Colonic mucosa (tissue), 4 donors: ENCODE data around the gene ABL1. TPM values are rescaled to one million over a fixed set of nuclear protein-coding genes. Genes with fewer than 3 reads are reported as not detected.
A peak's percentile ranks its signal among the peaks of the same experiment; 100 is the strongest.
"Not testable (repeated sequence)": the region's sequence is repeated elsewhere in the genome, so short reads cannot be mapped to it uniquely, and the experiment has no call there.

Experiments used
- DNase-seq: peaks from one replicate; pipeline ENCODE4 v3.0.0-alpha.2; 2020
- H3K27ac ChIP-seq: fragments of 200-600 bp; one replicate; pipeline ENCODE4 v1.8.0; 2021
- H3K27me3 ChIP-seq: fragments of 200-600 bp; one replicate; pipeline ENCODE4 v1.8.0; 2021
- H3K36me3 ChIP-seq: fragments of 200-600 bp; one replicate; pipeline ENCODE4 v1.8.0; 2021
- H3K4me1 ChIP-seq: fragments of 200-600 bp; one replicate; pipeline ENCODE4 v1.8.0; 2021; ENCODE audit warnings: mild to moderate bottlenecking
- H3K4me3 ChIP-seq: fragments of 200-600 bp; one replicate; pipeline ENCODE4 v1.8.0; 2021
- H3K9ac ChIP-seq, 2 donors: one replicate each; pipeline ENCODE4 v1.7.0; 2013; ENCODE audit warnings: control low read depth in 2 of 2, low read depth in 2 of 2, low read length in 2 of 2
- H3K9me3 ChIP-seq: fragments of 200-600 bp; one replicate; pipeline ENCODE4 v1.8.0; 2021
- CTCF ChIP-seq: fragments of 200-600 bp; IDR thresholded peaks from one replicate; pipeline ENCODE4 v1.8.0; 2022; ENCODE audit warnings: antibody characterized with exemption, mild to moderate bottlenecking
- intact Hi-C: fragments of 100-400 bp; cut with DNase I; formaldehyde crosslinking; loops from one replicate; pipeline ENCODE4 v1.14.1; 2022
- total RNA-seq, 2 donors: library from RNA; stranded (reverse); fragmentation: NEBNext Ultra II Directional in 1 of 2; extraction: Animal tissue kit (Norgen Biotek cat#: 25700) in 1 of 2; gene quantifications; one replicate each; pipeline ENCODE4 v1.2.1, GENCODE V29; 2021
- donor health status: healthy.
- donor health status: DM: no; HTN: no; CAD: no.
- donor health status: DM: no; HTN: no; CAD: no.

ABL1 gene
- total RNA-seq, 2 donors from 2014 or later: 86.0 to 97.9 TPM

- Histone ChIP-seq H3K4me1 (peaks cover 7% of the 10 kb centered on the region), H3K36me3 (no peaks in the 10 kb centered on the region), H3K9ac (no peak overlapping the region), H3K27ac (peak overlapping the region; percentile 46), H3K9me3 (no peaks in the 10 kb centered on the region), H3K27me3 (no peaks in the 10 kb centered on the region), H3K4me3 (no peak overlapping the region)
- no peak for TF ChIP-seq CTCF
- intact Hi-C loops: no loop called here
- no peak for DNase-seq
These were observed 9.0 kb downstream of the ABL1 start for GRCh38 chr9:130844044-130844451.

GRCh38 chr9:130845254-130845653 is 10.2 kb downstream of the ABL1 start:
- Histone ChIP-seq H3K27me3 (no peaks in the 10 kb centered on the region), H3K9ac (no peak overlapping the region), H3K9me3 (no peaks in the 10 kb centered on the region), H3K4me1 (peaks cover 7% of the 10 kb centered on the region), H3K4me3 (no peak overlapping the region), H3K36me3 (no peaks in the 10 kb centered on the region), H3K27ac (peak overlapping the region; percentile 75)
- intact Hi-C loops: no loop called here
- no peak for TF ChIP-seq CTCF
- DNase-seq: no peak

- intact Hi-C loops: no loop called here
- no peak for DNase-seq
- peak overlapping the region; percentile 75 for H3K27ac ChIP-seq
- H3K9ac ChIP-seq: peak overlapping the region in 1 of 2 donors; percentile 61
- no peak overlapping the region for H3K4me3 ChIP-seq
- no peak for TF ChIP-seq CTCF
- H3K4me1 ChIP-seq: peaks cover 7% of the 10 kb centered on the region
- H3K27me3 ChIP-seq: no peaks in the 10 kb centered on the region
- no peaks in the 10 kb centered on the region for H3K9me3 ChIP-seq
- H3K36me3 ChIP-seq: no peaks in the 10 kb centered on the region
These were observed 10.9 kb downstream of the ABL1 start for GRCh38 chr9:130845901-130846481.

GRCh38 chr9:130846487-130847305 is 11.6 kb downstream of the ABL1 start:
- H3K27ac ChIP-seq: peak overlapping the region; percentile 75
- no peak overlapping the region for H3K4me3 ChIP-seq
- DNase-seq: no peak
- TF ChIP-seq CTCF: no peak
- no peaks in the 10 kb centered on the region for H3K9me3 ChIP-seq
- H3K4me1 ChIP-seq: peaks cover 7% of the 10 kb centered on the region
- intact Hi-C loops: no loop called here
- H3K36me3 ChIP-seq: no peaks in the 10 kb centered on the region
- H3K27me3 ChIP-seq: no peaks in the 10 kb centered on the region
- peak overlapping the region in 1 of 2 donors; percentile 61 for H3K9ac ChIP-seq

- Histone ChIP-seq H3K9me3 (no peaks in the 10 kb centered on the region), H3K27me3 (no peaks in the 10 kb centered on the region), H3K36me3 (no peaks in the 10 kb centered on the region), H3K4me1 (peaks cover under 1% of the 10 kb centered on the region), H3K27ac (peak overlapping the region; percentile 75), H3K9ac (peak overlapping the region; percentile 12 to 22), H3K4me3 (no peak overlapping the region)
- intact Hi-C loops: no loop called here
- no peak for TF ChIP-seq CTCF
- peak; percentile 48 for DNase-seq
These were observed 12.5 kb downstream of the ABL1 start for GRCh38 chr9:130847306-130848217.

GRCh38 chr9:130848514-130848913 is 13.5 kb downstream of the ABL1 start:
- DNase-seq, H3K9ac ChIP-seq, H3K27me3 ChIP-seq, H3K36me3 ChIP-seq, H3K4me3 ChIP-seq, intact Hi-C loops, H3K9me3 ChIP-seq, H3K4me1 ChIP-seq: not testable (repeated sequence)
- peak overlapping the region; percentile 75 for H3K27ac ChIP-seq
